WTC11 (cell line): ENCODE data around the gene ARHGEF25. TPM values are rescaled to one million over a fixed set of nuclear protein-coding genes. Genes with fewer than 3 reads are reported as not detected.

ENCODE experiments used
- ATF1 ChIP-seq: sonication (generic); formaldehyde crosslinking; IDR thresholded peaks from 2 replicates; pipeline ENCODE4 v1.8.1; 2023; ENCODE audit warnings: mild to moderate bottlenecking, moderate library complexity, missing genetic modification reagents
- ATF6 ChIP-seq: sonication (generic); formaldehyde crosslinking; IDR thresholded peaks from 2 replicates; pipeline ENCODE4 v1.8.1; 2023; ENCODE audit warnings: mild to moderate bottlenecking, missing genetic modification reagents
- ETV6 ChIP-seq: sonication (generic); formaldehyde crosslinking; IDR thresholded peaks from 2 replicates; pipeline ENCODE4 v1.8.1; 2022; ENCODE audit warnings: mild to moderate bottlenecking, missing genetic modification reagents
- FOXP1 ChIP-seq: sonication (generic); formaldehyde crosslinking; IDR thresholded peaks from 2 replicates; pipeline ENCODE4 v1.8.0; 2022; ENCODE audit warnings: missing genetic modification reagents, mild to moderate bottlenecking, moderate library complexity, borderline replicate concordance
- JUN ChIP-seq: sonication (generic); formaldehyde crosslinking; IDR thresholded peaks from 2 replicates; pipeline ENCODE4 v1.8.0; 2023; ENCODE audit warnings: mild to moderate bottlenecking, missing genetic modification reagents
- OVOL2 ChIP-seq: fragments of 250-450 bp; sonication (Bioruptor Pico); IDR thresholded peaks from 2 replicates; pipeline ENCODE4 v1.9.0; 2021; ENCODE audit warnings: mild to moderate bottlenecking, borderline replicate concordance
- PRDM15 ChIP-seq: sonication (generic); formaldehyde crosslinking; IDR thresholded peaks from 2 replicates; pipeline ENCODE4 v1.8.0; 2022; ENCODE audit warnings: missing genetic modification reagents
- PRRX2 ChIP-seq: fragments of 250-450 bp; sonication (Bioruptor Pico); IDR thresholded peaks from 2 replicates; pipeline ENCODE4 v1.8.0; 2021; ENCODE audit warnings: mild to moderate bottlenecking
- TP53 ChIP-seq: sonication (generic); formaldehyde crosslinking; IDR thresholded peaks from 2 replicates; pipeline ENCODE4 v1.8.1; 2023; ENCODE audit warnings: mild to moderate bottlenecking, missing genetic modification reagents
- ZNF138 ChIP-seq: sonication (generic); formaldehyde crosslinking; conservative IDR thresholded peaks from 2 replicates; pipeline ENCODE4 v1.8.1; 2022; ENCODE audit warnings: mild to moderate bottlenecking, moderate library complexity, missing genetic modification reagents
- ZNF425 ChIP-seq: fragments of 250-450 bp; sonication (Bioruptor Pico); conservative IDR thresholded peaks from 2 replicates; pipeline ENCODE4 v1.9.0; 2021; ENCODE audit warnings: mild to moderate bottlenecking
- total RNA-seq: library from RNA; stranded (reverse); gene quantifications from 3 replicates; pipeline ENCODE4 v1.2.3, GENCODE V29; 2021
- TF ChIP-seq, protein P1 (sequence below): sonication (generic); formaldehyde crosslinking; IDR thresholded peaks from 2 replicates; pipeline ENCODE4 v1.8.0; 2023; ENCODE audit warnings: mild to moderate bottlenecking, missing genetic modification reagents
- TF ChIP-seq, protein P2 (sequence below): sonication (generic); formaldehyde crosslinking; IDR thresholded peaks from 2 replicates; pipeline ENCODE4 v1.8.1; 2023; ENCODE audit warnings: mild to moderate bottlenecking, missing genetic modification reagents, borderline replicate concordance
- TF ChIP-seq, protein P3 (sequence below): sonication (generic); formaldehyde crosslinking; conservative IDR thresholded peaks from 2 replicates; pipeline ENCODE4 v1.8.1; 2023; ENCODE audit warnings: mild to moderate bottlenecking, low read depth, missing genetic modification reagents, moderate library complexity
- TF ChIP-seq, protein P4 (sequence below): fragments of 250-450 bp; sonication (Bioruptor Pico); IDR thresholded peaks from 2 replicates; pipeline ENCODE4 v1.9.0; 2021; ENCODE audit warnings: mild to moderate bottlenecking, borderline replicate concordance

The ARHGEF25 gene
- total RNA-seq, 1 experiment from 2014 or later = 11.9 TPM

GRCh38 chr12:57632958-57633840, 22.0 kb downstream of the ARHGEF25 start, which contains the start of gene B4GALNT1 (continued):
- TF ChIP-seq JUN (CRISPR knock-in tag) = no peak
- TF ChIP-seq, protein P1, sequence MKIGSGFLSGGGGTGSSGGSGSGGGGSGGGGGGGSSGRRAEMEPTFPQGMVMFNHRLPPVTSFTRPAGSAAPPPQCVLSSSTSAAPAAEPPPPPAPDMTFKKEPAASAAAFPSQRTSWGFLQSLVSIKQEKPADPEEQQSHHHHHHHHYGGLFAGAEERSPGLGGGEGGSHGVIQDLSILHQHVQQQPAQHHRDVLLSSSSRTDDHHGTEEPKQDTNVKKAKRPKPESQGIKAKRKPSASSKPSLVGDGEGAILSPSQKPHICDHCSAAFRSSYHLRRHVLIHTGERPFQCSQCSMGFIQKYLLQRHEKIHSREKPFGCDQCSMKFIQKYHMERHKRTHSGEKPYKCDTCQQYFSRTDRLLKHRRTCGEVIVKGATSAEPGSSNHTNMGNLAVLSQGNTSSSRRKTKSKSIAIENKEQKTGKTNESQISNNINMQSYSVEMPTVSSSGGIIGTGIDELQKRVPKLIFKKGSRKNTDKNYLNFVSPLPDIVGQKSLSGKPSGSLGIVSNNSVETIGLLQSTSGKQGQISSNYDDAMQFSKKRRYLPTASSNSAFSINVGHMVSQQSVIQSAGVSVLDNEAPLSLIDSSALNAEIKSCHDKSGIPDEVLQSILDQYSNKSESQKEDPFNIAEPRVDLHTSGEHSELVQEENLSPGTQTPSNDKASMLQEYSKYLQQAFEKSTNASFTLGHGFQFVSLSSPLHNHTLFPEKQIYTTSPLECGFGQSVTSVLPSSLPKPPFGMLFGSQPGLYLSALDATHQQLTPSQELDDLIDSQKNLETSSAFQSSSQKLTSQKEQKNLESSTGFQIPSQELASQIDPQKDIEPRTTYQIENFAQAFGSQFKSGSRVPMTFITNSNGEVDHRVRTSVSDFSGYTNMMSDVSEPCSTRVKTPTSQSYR (CRISPR knock-in tag) = no peak
- TF ChIP-seq ETV6 = peak; percentile 87
- no peak for TF ChIP-seq ATF6
- no peak for TF ChIP-seq OVOL2
- TF ChIP-seq, protein P2, sequence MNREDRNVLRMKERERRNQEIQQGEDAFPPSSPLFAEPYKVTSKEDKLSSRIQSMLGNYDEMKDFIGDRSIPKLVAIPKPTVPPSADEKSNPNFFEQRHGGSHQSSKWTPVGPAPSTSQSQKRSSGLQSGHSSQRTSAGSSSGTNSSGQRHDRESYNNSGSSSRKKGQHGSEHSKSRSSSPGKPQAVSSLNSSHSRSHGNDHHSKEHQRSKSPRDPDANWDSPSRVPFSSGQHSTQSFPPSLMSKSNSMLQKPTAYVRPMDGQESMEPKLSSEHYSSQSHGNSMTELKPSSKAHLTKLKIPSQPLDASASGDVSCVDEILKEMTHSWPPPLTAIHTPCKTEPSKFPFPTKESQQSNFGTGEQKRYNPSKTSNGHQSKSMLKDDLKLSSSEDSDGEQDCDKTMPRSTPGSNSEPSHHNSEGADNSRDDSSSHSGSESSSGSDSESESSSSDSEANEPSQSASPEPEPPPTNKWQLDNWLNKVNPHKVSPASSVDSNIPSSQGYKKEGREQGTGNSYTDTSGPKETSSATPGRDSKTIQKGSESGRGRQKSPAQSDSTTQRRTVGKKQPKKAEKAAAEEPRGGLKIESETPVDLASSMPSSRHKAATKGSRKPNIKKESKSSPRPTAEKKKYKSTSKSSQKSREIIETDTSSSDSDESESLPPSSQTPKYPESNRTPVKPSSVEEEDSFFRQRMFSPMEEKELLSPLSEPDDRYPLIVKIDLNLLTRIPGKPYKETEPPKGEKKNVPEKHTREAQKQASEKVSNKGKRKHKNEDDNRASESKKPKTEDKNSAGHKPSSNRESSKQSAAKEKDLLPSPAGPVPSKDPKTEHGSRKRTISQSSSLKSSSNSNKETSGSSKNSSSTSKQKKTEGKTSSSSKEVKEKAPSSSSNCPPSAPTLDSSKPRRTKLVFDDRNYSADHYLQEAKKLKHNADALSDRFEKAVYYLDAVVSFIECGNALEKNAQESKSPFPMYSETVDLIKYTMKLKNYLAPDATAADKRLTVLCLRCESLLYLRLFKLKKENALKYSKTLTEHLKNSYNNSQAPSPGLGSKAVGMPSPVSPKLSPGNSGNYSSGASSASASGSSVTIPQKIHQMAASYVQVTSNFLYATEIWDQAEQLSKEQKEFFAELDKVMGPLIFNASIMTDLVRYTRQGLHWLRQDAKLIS (CRISPR knock-in tag) = no peak
- no peak for TF ChIP-seq ZNF138 (CRISPR knock-in tag)
- TF ChIP-seq ATF1 (CRISPR knock-in tag) = no peak
- no peak for TF ChIP-seq PRRX2 (CRISPR knock-in tag)
- TF ChIP-seq PRDM15 (CRISPR knock-in tag) = peak; percentile 58; the same call in 1 of the 2 replicates
- TF ChIP-seq, protein P3, sequence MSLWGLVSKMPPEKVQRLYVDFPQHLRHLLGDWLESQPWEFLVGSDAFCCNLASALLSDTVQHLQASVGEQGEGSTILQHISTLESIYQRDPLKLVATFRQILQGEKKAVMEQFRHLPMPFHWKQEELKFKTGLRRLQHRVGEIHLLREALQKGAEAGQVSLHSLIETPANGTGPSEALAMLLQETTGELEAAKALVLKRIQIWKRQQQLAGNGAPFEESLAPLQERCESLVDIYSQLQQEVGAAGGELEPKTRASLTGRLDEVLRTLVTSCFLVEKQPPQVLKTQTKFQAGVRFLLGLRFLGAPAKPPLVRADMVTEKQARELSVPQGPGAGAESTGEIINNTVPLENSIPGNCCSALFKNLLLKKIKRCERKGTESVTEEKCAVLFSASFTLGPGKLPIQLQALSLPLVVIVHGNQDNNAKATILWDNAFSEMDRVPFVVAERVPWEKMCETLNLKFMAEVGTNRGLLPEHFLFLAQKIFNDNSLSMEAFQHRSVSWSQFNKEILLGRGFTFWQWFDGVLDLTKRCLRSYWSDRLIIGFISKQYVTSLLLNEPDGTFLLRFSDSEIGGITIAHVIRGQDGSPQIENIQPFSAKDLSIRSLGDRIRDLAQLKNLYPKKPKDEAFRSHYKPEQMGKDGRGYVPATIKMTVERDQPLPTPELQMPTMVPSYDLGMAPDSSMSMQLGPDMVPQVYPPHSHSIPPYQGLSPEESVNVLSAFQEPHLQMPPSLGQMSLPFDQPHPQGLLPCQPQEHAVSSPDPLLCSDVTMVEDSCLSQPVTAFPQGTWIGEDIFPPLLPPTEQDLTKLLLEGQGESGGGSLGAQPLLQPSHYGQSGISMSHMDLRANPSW (CRISPR knock-in tag) = no peak
- no peak for TF ChIP-seq ZNF425 (CRISPR knock-in tag)
- no peak for TF ChIP-seq TP53 (CRISPR knock-in tag)
- TF ChIP-seq FOXP1 (CRISPR knock-in tag) = peak; percentile 87; the same call in 1 of the 2 replicates
- TF ChIP-seq, protein P4, sequence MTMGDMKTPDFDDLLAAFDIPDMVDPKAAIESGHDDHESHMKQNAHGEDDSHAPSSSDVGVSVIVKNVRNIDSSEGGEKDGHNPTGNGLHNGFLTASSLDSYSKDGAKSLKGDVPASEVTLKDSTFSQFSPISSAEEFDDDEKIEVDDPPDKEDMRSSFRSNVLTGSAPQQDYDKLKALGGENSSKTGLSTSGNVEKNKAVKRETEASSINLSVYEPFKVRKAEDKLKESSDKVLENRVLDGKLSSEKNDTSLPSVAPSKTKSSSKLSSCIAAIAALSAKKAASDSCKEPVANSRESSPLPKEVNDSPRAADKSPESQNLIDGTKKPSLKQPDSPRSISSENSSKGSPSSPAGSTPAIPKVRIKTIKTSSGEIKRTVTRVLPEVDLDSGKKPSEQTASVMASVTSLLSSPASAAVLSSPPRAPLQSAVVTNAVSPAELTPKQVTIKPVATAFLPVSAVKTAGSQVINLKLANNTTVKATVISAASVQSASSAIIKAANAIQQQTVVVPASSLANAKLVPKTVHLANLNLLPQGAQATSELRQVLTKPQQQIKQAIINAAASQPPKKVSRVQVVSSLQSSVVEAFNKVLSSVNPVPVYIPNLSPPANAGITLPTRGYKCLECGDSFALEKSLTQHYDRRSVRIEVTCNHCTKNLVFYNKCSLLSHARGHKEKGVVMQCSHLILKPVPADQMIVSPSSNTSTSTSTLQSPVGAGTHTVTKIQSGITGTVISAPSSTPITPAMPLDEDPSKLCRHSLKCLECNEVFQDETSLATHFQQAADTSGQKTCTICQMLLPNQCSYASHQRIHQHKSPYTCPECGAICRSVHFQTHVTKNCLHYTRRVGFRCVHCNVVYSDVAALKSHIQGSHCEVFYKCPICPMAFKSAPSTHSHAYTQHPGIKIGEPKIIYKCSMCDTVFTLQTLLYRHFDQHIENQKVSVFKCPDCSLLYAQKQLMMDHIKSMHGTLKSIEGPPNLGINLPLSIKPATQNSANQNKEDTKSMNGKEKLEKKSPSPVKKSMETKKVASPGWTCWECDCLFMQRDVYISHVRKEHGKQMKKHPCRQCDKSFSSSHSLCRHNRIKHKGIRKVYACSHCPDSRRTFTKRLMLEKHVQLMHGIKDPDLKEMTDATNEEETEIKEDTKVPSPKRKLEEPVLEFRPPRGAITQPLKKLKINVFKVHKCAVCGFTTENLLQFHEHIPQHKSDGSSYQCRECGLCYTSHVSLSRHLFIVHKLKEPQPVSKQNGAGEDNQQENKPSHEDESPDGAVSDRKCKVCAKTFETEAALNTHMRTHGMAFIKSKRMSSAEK (CRISPR knock-in tag) = no peak
